Body of pancreas (tissue), 4 donors: Measurements from ENCODE around the gene POP4.

Source experiments
- CTCF ChIP-seq, 7 experiments: fragments of 450-650 bp in 4 of 7; fragments of 200-600 bp in 3 of 7; sonication (generic) in 3 of 7; IDR thresholded peaks; one replicate each; pipeline ENCODE4 v1.5.1; 2016 to 2019; ENCODE audit warnings: antibody characterized with exemption in 7 of 7
- POLR2A ChIP-seq, 3 donors: fragments of 450-650 bp; IDR thresholded peaks; one replicate each; pipeline ENCODE4 v1.6.1; 2016; ENCODE audit warnings: antibody characterized with exemption in 3 of 3, mild to moderate bottlenecking in 2 of 3

GRCh38 chr19:29626386-29626785 is 20.3 kb downstream of the POP4 start:
- no peak for TF ChIP-seq CTCF (IDR thresholded peaks at IDR 0.05)
- no peak for TF ChIP-seq POLR2A (IDR thresholded peaks at IDR 0.05)
